ENCODE data around the gene PHACTR1. TPM values are rescaled to one million over a fixed set of nuclear protein-coding genes. Genes with fewer than 3 reads are reported as not detected.

The PHACTR1 gene
- total and polyA plus RNA-seq, 4 experiments from 2014 or later: 0.03 to 0.44 (median 0.42) TPM

GRCh38 chr6:13001927-13002326, 285.4 kb downstream of the PHACTR1 start:
- no peak for DNase-seq
- CTCF ChIA-PET (ENCODE audit: partially characterized antibody): no interaction called here
- Histone ChIP-seq H3K36me3 (ENCODE audit: insufficient read depth, low read length) (no peaks in the 10 kb centered on the region), H3K9me3 (ENCODE audit: control insufficient read depth in 1 of 2, low read length in 2 of 2) (no peaks in the 10 kb centered on the region), H3K4me3 (ENCODE audit: low read length in 2 of 2) (no peak overlapping the region), H3K27me3 (ENCODE audit: insufficient read depth, low read length) (no peaks in the 10 kb centered on the region), H3K27ac (ENCODE audit: low read depth, low read length) (no peak overlapping the region), H3K4me1 (ENCODE audit: insufficient read depth, low read length) (no peaks in the 10 kb centered on the region)
- Mint-ChIP-seq H3K36me3 (no peaks in the 10 kb centered on the region), H3K27ac (no peak overlapping the region), H3K27me3 (peaks cover 0 to 4% of the 10 kb centered on the region in 2 donors), H3K9me3 (no peaks in the 10 kb centered on the region), H3K4me3 (no peak overlapping the region), H3K4me1 (no peaks in the 10 kb centered on the region)
- intact Hi-C loops (cut with micrococcal nuclease): no loop called here
- POLR2A ChIA-PET (ENCODE audit: partially characterized antibody): no interaction called here

GRCh38 chr6:13004601-13005000, 288.0 kb downstream of the PHACTR1 start:
- ChIA-PET POLR2A (ENCODE audit: partially characterized antibody) (no interaction called here), CTCF (ENCODE audit: partially characterized antibody) (no interaction called here)
- H3K36me3 ChIP-seq (ENCODE audit: insufficient read depth, low read length): no peaks in the 10 kb centered on the region
- H3K4me1 ChIP-seq (ENCODE audit: insufficient read depth, low read length): no peaks in the 10 kb centered on the region
- intact Hi-C loops (cut with micrococcal nuclease): no loop called here
- DNase-seq: no peak
- H3K9me3 ChIP-seq (ENCODE audit: control insufficient read depth in 1 of 2, low read length in 2 of 2): no peaks in the 10 kb centered on the region
- H3K27ac Mint-ChIP-seq: no peak overlapping the region
- H3K27me3 ChIP-seq (ENCODE audit: insufficient read depth, low read length): no peaks in the 10 kb centered on the region
- H3K4me3 Mint-ChIP-seq: no peak overlapping the region
- H3K36me3 Mint-ChIP-seq: no peaks in the 10 kb centered on the region
- no peak overlapping the region for H3K27ac ChIP-seq (ENCODE audit: low read depth, low read length)
- H3K9me3 Mint-ChIP-seq: no peaks in the 10 kb centered on the region
- no peaks in the 10 kb centered on the region for H3K4me1 Mint-ChIP-seq
- no peak overlapping the region for H3K4me3 ChIP-seq (ENCODE audit: low read length in 2 of 2)
- peaks cover 4 to 7% of the 10 kb centered on the region in 2 donors for H3K27me3 Mint-ChIP-seq

- no peak for DNase-seq
- Histone ChIP-seq H3K27ac (ENCODE audit: low read depth, low read length) (no peak overlapping the region), H3K4me3 (ENCODE audit: low read length in 2 of 2) (no peak overlapping the region), H3K4me1 (ENCODE audit: insufficient read depth, low read length) (no peaks in the 10 kb centered on the region), H3K36me3 (ENCODE audit: insufficient read depth, low read length) (no peaks in the 10 kb centered on the region), H3K27me3 (ENCODE audit: insufficient read depth, low read length) (peaks cover 3% of the 10 kb centered on the region), H3K9me3 (ENCODE audit: control insufficient read depth in 1 of 2, low read length in 2 of 2) (no peaks in the 10 kb centered on the region)
- Mint-ChIP-seq H3K36me3 (no peaks in the 10 kb centered on the region), H3K4me1 (no peaks in the 10 kb centered on the region), H3K4me3 (no peak overlapping the region), H3K27me3 (peaks cover 12 to 14% of the 10 kb centered on the region in 2 donors), H3K27ac (no peak overlapping the region), H3K9me3 (no peaks in the 10 kb centered on the region)
- intact Hi-C loops (cut with micrococcal nuclease): no loop called here
- ChIA-PET POLR2A (ENCODE audit: partially characterized antibody) (no interaction called here), CTCF (ENCODE audit: partially characterized antibody) (no interaction called here)
Measured at GRCh38 chr6:13005994-13006393, 289.4 kb downstream of the PHACTR1 start.

- Histone ChIP-seq H3K27me3 (ENCODE audit: insufficient read depth, low read length) (peaks cover 10% of the 10 kb centered on the region), H3K9me3 (ENCODE audit: control insufficient read depth in 1 of 2, low read length in 2 of 2) (no peaks in the 10 kb centered on the region), H3K4me3 (ENCODE audit: low read length in 2 of 2) (no peak overlapping the region), H3K4me1 (ENCODE audit: insufficient read depth, low read length) (no peaks in the 10 kb centered on the region), H3K27ac (ENCODE audit: low read depth, low read length) (no peak overlapping the region), H3K36me3 (ENCODE audit: insufficient read depth, low read length) (no peaks in the 10 kb centered on the region)
- Mint-ChIP-seq H3K27ac (no peak overlapping the region), H3K27me3 (peaks cover 15 to 19% of the 10 kb centered on the region in 2 donors), H3K9me3 (no peaks in the 10 kb centered on the region), H3K4me1 (no peaks in the 10 kb centered on the region), H3K4me3 (no peak overlapping the region), H3K36me3 (no peaks in the 10 kb centered on the region)
- ChIA-PET CTCF (ENCODE audit: partially characterized antibody) (no interaction called here), POLR2A (ENCODE audit: partially characterized antibody) (no interaction called here)
- intact Hi-C loops (cut with micrococcal nuclease): no loop called here
- DNase-seq: no peak
Measured at GRCh38 chr6:13006578-13007300, 290.2 kb downstream of the PHACTR1 start.

GRCh38 chr6:13007744-13008143, 291.2 kb downstream of the PHACTR1 start:
- no peak for DNase-seq
- no peaks in the 10 kb centered on the region for H3K9me3 ChIP-seq (ENCODE audit: control insufficient read depth in 1 of 2, low read length in 2 of 2)
- H3K4me1 ChIP-seq (ENCODE audit: insufficient read depth, low read length): no peaks in the 10 kb centered on the region
- ChIA-PET POLR2A (ENCODE audit: partially characterized antibody) (no interaction called here), CTCF (ENCODE audit: partially characterized antibody) (no interaction called here)
- intact Hi-C loops (cut with micrococcal nuclease): no loop called here
- Mint-ChIP-seq H3K9me3 (no peaks in the 10 kb centered on the region), H3K27ac (no peak overlapping the region), H3K4me3 (no peak overlapping the region), H3K36me3 (no peaks in the 10 kb centered on the region), H3K4me1 (peaks cover 0 to 1% (median 0%) of the 10 kb centered on the region in 4 donors), H3K27me3 (peaks cover 22 to 27% of the 10 kb centered on the region in 2 donors)
- H3K27me3 ChIP-seq (ENCODE audit: insufficient read depth, low read length): peaks cover 12% of the 10 kb centered on the region
- H3K27ac ChIP-seq (ENCODE audit: low read depth, low read length): no peak overlapping the region
- H3K4me3 ChIP-seq (ENCODE audit: low read length in 2 of 2): no peak overlapping the region
- no peaks in the 10 kb centered on the region for H3K36me3 ChIP-seq (ENCODE audit: insufficient read depth, low read length)

GRCh38 chr6:13009031-13009430, 292.5 kb downstream of the PHACTR1 start:
- H3K4me1 ChIP-seq (ENCODE audit: insufficient read depth, low read length): no peaks in the 10 kb centered on the region
- intact Hi-C loops (cut with micrococcal nuclease): no loop called here
- no peak overlapping the region for H3K27ac ChIP-seq (ENCODE audit: low read depth, low read length)
- H3K4me3 ChIP-seq (ENCODE audit: low read length in 2 of 2): no peak overlapping the region
- H3K27ac Mint-ChIP-seq: no peak overlapping the region
- peaks cover 12% of the 10 kb centered on the region for H3K27me3 ChIP-seq (ENCODE audit: insufficient read depth, low read length)
- H3K36me3 ChIP-seq (ENCODE audit: insufficient read depth, low read length): no peaks in the 10 kb centered on the region
- no peaks in the 10 kb centered on the region for H3K36me3 Mint-ChIP-seq
- no peaks in the 10 kb centered on the region for H3K9me3 Mint-ChIP-seq
- H3K9me3 ChIP-seq (ENCODE audit: control insufficient read depth in 1 of 2, low read length in 2 of 2): no peaks in the 10 kb centered on the region
- DNase-seq: no peak
- ChIA-PET POLR2A (ENCODE audit: partially characterized antibody) (no interaction called here), CTCF (ENCODE audit: partially characterized antibody) (no interaction called here)
- H3K27me3 Mint-ChIP-seq: peaks cover 28 to 33% of the 10 kb centered on the region in 2 donors
- no peak overlapping the region for H3K4me3 Mint-ChIP-seq
- H3K4me1 Mint-ChIP-seq: peaks cover 3 to 8% (median 5%) of the 10 kb centered on the region in 4 donors

- CTCF ChIA-PET (ENCODE audit: partially characterized antibody): no interaction called here
- intact Hi-C loops (cut with micrococcal nuclease): no loop called here
- peaks cover 3 to 8% (median 5%) of the 10 kb centered on the region in 4 donors for H3K4me1 Mint-ChIP-seq
Measured at GRCh38 chr6:13009461-13009860, 292.9 kb downstream of the PHACTR1 start.

More at GRCh38 chr6:13009461-13009860, 292.9 kb downstream of the PHACTR1 start:
- H3K27me3 Mint-ChIP-seq: peaks cover 30 to 32% of the 10 kb centered on the region in 2 donors
- H3K4me3 Mint-ChIP-seq: no peak overlapping the region
- Histone ChIP-seq H3K27me3 (ENCODE audit: insufficient read depth, low read length) (peaks cover 12% of the 10 kb centered on the region), H3K4me3 (ENCODE audit: low read length in 2 of 2) (no peak overlapping the region), H3K27ac (ENCODE audit: low read depth, low read length) (no peak overlapping the region), H3K9me3 (ENCODE audit: control insufficient read depth in 1 of 2, low read length in 2 of 2) (no peaks in the 10 kb centered on the region), H3K4me1 (ENCODE audit: insufficient read depth, low read length) (no peaks in the 10 kb centered on the region), H3K36me3 (ENCODE audit: insufficient read depth, low read length) (no peaks in the 10 kb centered on the region)
- H3K9me3 Mint-ChIP-seq: no peaks in the 10 kb centered on the region
- H3K27ac Mint-ChIP-seq: no peak overlapping the region
- H3K36me3 Mint-ChIP-seq: no peaks in the 10 kb centered on the region
- no peak for DNase-seq
- POLR2A ChIA-PET (ENCODE audit: partially characterized antibody): no interaction called here

Measured in CD4-positive, alpha-beta memory T cell (primary cell).